ENCODE data around the gene LTBP3. TPM values are rescaled to one million over a fixed set of nuclear protein-coding genes. Genes with fewer than 3 reads are reported as not detected.

Gene LTBP3
- polyA plus RNA-seq, 1 experiment = 77.7 TPM

DNA sequence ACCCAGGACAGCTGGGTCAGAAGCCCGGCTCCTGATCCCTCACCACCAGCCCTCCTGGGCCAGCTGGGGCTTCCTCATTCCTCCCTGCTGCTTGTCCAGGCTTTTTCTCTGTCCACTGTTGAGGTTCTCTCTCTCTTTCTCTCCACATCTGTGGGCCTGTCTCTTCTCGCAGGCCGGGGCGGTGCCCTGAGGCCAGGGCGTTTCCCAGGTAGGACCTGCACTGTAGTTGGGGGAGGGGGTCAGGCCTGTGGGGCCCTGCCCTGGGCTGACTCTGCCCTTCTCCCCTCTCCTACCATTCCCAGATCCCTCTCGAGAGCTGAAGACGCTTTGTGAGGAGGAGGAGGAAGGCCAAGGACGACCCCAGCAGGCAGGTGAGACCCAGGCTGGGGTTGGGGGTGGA is 22.6 kb upstream of the LTBP3 start:
- POLR2A ChIA-PET = no interaction called here

DNA sequence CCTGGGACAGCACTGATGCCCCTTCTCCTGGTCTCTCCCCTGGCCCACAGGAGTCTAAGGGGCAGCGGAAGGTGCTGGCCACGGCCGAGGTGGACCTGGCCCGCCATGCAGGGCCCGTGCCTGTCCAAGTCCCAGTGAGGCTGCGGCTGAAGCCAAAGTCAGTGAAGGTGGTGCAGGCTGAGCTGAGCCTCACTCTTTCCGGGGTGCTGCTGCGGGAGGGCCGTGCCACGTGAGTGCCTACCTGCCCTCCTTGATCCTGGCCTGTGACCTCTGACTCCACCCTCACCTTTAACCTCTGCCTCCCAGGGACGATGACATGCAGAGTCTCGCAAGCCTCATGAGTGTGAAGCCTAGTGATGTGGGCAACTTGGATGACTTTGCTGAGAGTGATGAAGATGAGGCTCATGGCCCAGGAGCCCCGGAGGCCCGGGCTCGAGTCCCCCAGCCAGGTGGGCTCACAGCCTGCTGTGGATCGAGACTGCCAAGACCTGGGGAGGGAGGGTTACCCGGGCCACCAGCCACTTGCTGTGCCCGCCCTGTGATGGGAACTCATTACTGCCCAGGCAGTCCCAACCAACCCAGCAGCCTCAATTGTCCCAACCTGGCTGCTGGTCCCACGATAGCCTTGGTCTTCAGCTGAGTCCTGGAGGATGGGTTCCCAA is 22.0 kb upstream of the LTBP3 start:
- DNase-seq (ENCODE audit: low read depth) = no peak
- TF ChIP-seq, protein P1, sequence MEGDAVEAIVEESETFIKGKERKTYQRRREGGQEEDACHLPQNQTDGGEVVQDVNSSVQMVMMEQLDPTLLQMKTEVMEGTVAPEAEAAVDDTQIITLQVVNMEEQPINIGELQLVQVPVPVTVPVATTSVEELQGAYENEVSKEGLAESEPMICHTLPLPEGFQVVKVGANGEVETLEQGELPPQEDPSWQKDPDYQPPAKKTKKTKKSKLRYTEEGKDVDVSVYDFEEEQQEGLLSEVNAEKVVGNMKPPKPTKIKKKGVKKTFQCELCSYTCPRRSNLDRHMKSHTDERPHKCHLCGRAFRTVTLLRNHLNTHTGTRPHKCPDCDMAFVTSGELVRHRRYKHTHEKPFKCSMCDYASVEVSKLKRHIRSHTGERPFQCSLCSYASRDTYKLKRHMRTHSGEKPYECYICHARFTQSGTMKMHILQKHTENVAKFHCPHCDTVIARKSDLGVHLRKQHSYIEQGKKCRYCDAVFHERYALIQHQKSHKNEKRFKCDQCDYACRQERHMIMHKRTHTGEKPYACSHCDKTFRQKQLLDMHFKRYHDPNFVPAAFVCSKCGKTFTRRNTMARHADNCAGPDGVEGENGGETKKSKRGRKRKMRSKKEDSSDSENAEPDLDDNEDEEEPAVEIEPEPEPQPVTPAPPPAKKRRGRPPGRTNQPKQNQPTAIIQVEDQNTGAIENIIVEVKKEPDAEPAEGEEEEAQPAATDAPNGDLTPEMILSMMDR (IDR thresholded peaks at IDR 0.05; ENCODE audit: insufficient read depth, low read depth, low read length) = no peak
- peaks cover 28% of the 10 kb centered on the region for H3K36me3 ChIP-seq (ENCODE audit: control insufficient read depth, insufficient read depth, low read length)

More for the DNA sequence above, 22.6 kb upstream of the LTBP3 start:
- H3K4me3 ChIP-seq (ENCODE audit: low read depth, low read length) = no peak overlapping the region
- H3K36me3 ChIP-seq (ENCODE audit: control insufficient read depth, insufficient read depth, low read length) = peaks cover 30% of the 10 kb centered on the region
- CTCF ChIA-PET = interaction anchor here (0.5 to 1.4 kb wide), 2 partner anchors 14 to 40 kb away, joined by 3 to 4 read pairs; no protein-coding TSS in a partner anchor
- no peak for DNase-seq (ENCODE audit: low read depth)
- H3K27me3 ChIP-seq (ENCODE audit: control insufficient read depth, insufficient read depth, low read length) = no peaks in the 10 kb centered on the region
- TF ChIP-seq, protein P1 (IDR thresholded peaks at IDR 0.05; ENCODE audit: insufficient read depth, low read depth, low read length) = no peak

DNA sequence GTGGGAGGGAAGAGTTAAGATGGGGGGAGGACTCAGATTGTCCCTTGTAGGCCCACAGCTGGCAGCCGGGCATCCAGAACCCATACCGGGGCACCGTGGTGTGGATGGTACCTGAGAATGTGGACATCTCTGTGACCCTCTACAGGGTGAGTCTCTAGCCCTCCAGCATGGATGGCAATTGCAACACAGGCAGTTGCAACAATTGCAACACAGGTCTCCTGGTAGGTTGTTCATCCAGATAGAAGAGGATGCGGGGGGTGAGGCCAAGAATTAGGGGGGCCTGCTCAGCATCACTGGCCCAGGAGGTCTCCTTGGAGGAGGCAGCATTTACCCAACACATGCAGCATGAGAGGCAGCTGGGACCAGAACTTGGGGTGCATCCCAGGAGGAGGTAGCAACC is 21.1 kb upstream of the LTBP3 start:
- peaks cover 28% of the 10 kb centered on the region for H3K36me3 ChIP-seq (ENCODE audit: control insufficient read depth, insufficient read depth, low read length)
- no peak overlapping the region for H3K4me3 ChIP-seq (ENCODE audit: low read depth, low read length)
- no peaks in the 10 kb centered on the region for H3K27me3 ChIP-seq (ENCODE audit: control insufficient read depth, insufficient read depth, low read length)
- CTCF ChIA-PET = no interaction called here
- POLR2A ChIA-PET = no interaction called here
- TF ChIP-seq, protein P1 (IDR thresholded peaks at IDR 0.05; ENCODE audit: insufficient read depth, low read depth, low read length) = no peak
- no peak for DNase-seq (ENCODE audit: low read depth)

More for the DNA sequence above, 22.0 kb upstream of the LTBP3 start:
- Histone ChIP-seq H3K27me3 (ENCODE audit: control insufficient read depth, insufficient read depth, low read length) (no peaks in the 10 kb centered on the region), H3K4me3 (ENCODE audit: low read depth, low read length) (no peak overlapping the region)
- ChIA-PET CTCF (interaction anchor here (0.5 to 1.4 kb wide), 2 partner anchors 13 to 40 kb away, joined by 3 to 4 read pairs; no protein-coding TSS in a partner anchor), POLR2A (no interaction called here)

DNA sequence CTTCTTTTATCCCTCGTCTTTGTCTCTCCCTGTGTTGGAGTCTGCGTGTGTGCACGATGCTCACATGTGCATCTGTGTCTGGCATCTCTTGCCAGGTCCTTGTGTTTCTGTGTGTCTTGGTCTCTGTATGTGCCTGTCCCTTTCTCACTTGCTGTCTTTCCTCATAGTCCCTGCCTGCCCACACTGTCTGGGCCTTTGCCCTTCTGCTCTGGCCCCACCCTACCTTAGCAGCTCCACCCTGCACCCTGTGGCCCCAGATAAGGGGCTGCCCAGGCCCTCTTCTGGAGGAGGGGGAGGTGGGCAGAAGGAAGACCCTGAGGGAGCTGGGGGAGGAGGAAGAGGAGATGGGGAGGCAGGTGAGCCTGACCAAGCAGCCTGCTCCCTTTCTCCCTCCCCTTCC is 20.5 kb upstream of the LTBP3 start:
- Histone ChIP-seq H3K27me3 (ENCODE audit: control insufficient read depth, insufficient read depth, low read length) (no peaks in the 10 kb centered on the region), H3K36me3 (ENCODE audit: control insufficient read depth, insufficient read depth, low read length) (peaks cover 28% of the 10 kb centered on the region), H3K4me3 (ENCODE audit: low read depth, low read length) (no peak overlapping the region)
- TF ChIP-seq, protein P1 (IDR thresholded peaks at IDR 0.05; ENCODE audit: insufficient read depth, low read depth, low read length) = no peak
- no peak for DNase-seq (ENCODE audit: low read depth)
- ChIA-PET POLR2A (interaction anchor here (0.6 kb wide), 1 partner anchor 160 kb away, joined by 3 read pairs; no protein-coding TSS in a partner anchor), CTCF (interaction anchor here (0.7 kb wide), 1 partner anchor 27 kb away, joined by 3 read pairs; no protein-coding TSS in a partner anchor)

- Histone ChIP-seq H3K27me3 (ENCODE audit: control insufficient read depth, insufficient read depth, low read length) (no peaks in the 10 kb centered on the region), H3K36me3 (ENCODE audit: control insufficient read depth, insufficient read depth, low read length) (peaks cover 30% of the 10 kb centered on the region), H3K4me3 (ENCODE audit: low read depth, low read length) (no peak overlapping the region)
- ChIA-PET CTCF (interaction anchor here (0.7 to 3.9 kb wide), 6 partner anchors 8 to 38 kb away, joined by 3 to 25 read pairs (median 8); partner anchors contain the start of gene KCNK7), POLR2A (interaction anchor here (0.6 kb wide), 1 partner anchor 159 kb away, joined by 3 read pairs; no protein-coding TSS in a partner anchor)
- TF ChIP-seq, protein P1 (IDR thresholded peaks at IDR 0.05; ENCODE audit: insufficient read depth, low read depth, low read length) = no peak
- DNase-seq (ENCODE audit: low read depth) = no peak
These were observed 20.0 kb upstream of the LTBP3 start for GRCh38 chr11:65578134-65578533.
